Measurements from ENCODE around the gene CREB5. TPM values are rescaled to one million over a fixed set of nuclear protein-coding genes. Genes with fewer than 3 reads are reported as not detected.

The CREB5 gene
- total RNA-seq, 1 experiment from 2014 or later: 19.2 TPM

GRCh38 chr7:28560767-28561166 lies 148.4 kb downstream of the CREB5 start:
- H3K4me3 Mint-ChIP-seq (ENCODE audit: low read depth, unreplicated experiment): no peak overlapping the region
- no peaks in the 10 kb centered on the region for H3K9me3 Mint-ChIP-seq (ENCODE audit: low read depth, unreplicated experiment)
- H3K27ac Mint-ChIP-seq (ENCODE audit: unreplicated experiment): no peak overlapping the region
- BruUV-seq (replicated peaks): no TSS peak
- no peak for DNase-seq
- TF ChIP-seq CTCF (IDR thresholded peaks at IDR 0.05; ENCODE audit: unreplicated experiment): no peak
- H3K36me3 Mint-ChIP-seq (ENCODE audit: insufficient read depth, unreplicated experiment): no peaks in the 10 kb centered on the region
- H3K27me3 Mint-ChIP-seq (ENCODE audit: unreplicated experiment): no peaks in the 10 kb centered on the region
- H3K4me1 Mint-ChIP-seq (ENCODE audit: low read depth, unreplicated experiment): peaks cover 45% of the 10 kb centered on the region
- CTCF ChIA-PET: no interaction called here
- intact Hi-C loops (cut with micrococcal nuclease; ENCODE audit: unreplicated experiment): no loop called here

DNA sequence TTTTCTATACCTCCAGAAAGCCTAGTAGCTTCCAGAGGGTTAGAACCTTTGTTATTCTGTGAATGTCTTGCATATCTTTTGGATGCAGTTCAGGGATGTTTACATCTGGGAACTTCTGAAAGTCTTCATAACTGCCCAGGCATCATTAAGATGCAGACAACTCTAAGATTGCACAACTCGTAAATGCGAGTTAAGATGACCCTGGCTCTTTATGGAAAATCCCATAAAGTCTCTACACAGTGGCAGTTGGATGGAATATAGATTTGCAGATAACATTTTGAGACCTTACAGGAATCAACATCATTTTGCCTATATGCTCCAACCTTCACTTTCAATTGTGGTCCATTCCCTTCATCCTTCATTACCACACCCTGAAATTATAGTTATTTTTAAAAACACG lies 151.7 kb downstream of the CREB5 start:
- TF ChIP-seq CTCF (IDR thresholded peaks at IDR 0.05; ENCODE audit: unreplicated experiment): no peak
- no peaks in the 10 kb centered on the region for H3K36me3 Mint-ChIP-seq (ENCODE audit: insufficient read depth, unreplicated experiment)

GRCh38 chr7:28564755-28565374 lies 152.5 kb downstream of the CREB5 start:
- H3K36me3 Mint-ChIP-seq (ENCODE audit: insufficient read depth, unreplicated experiment): no peaks in the 10 kb centered on the region
- intact Hi-C loops (cut with micrococcal nuclease; ENCODE audit: unreplicated experiment): no loop called here
- no peaks in the 10 kb centered on the region for H3K9me3 Mint-ChIP-seq (ENCODE audit: low read depth, unreplicated experiment)
- H3K27me3 Mint-ChIP-seq (ENCODE audit: unreplicated experiment): no peaks in the 10 kb centered on the region
- BruUV-seq (replicated peaks): no TSS peak
- no peak overlapping the region for H3K27ac Mint-ChIP-seq (ENCODE audit: unreplicated experiment)
- TF ChIP-seq CTCF (IDR thresholded peaks at IDR 0.05; ENCODE audit: unreplicated experiment): no peak
- DNase-seq: no peak
- peaks cover 8% of the 10 kb centered on the region for H3K4me1 Mint-ChIP-seq (ENCODE audit: low read depth, unreplicated experiment)
- CTCF ChIA-PET: interaction anchor here (1.5 kb wide), 1 partner anchor 10 kb away, joined by 5 read pairs; no protein-coding TSS in a partner anchor
- no peak overlapping the region for H3K4me3 Mint-ChIP-seq (ENCODE audit: low read depth, unreplicated experiment)

More for the DNA sequence above, 151.7 kb downstream of the CREB5 start:
- H3K4me1 Mint-ChIP-seq (ENCODE audit: low read depth, unreplicated experiment): peaks cover 16% of the 10 kb centered on the region
- no peak overlapping the region for H3K27ac Mint-ChIP-seq (ENCODE audit: unreplicated experiment)
- no peak overlapping the region for H3K4me3 Mint-ChIP-seq (ENCODE audit: low read depth, unreplicated experiment)
- no peak for DNase-seq
- intact Hi-C loops (cut with micrococcal nuclease; ENCODE audit: unreplicated experiment): no loop called here
- BruUV-seq (replicated peaks): no TSS peak
- H3K9me3 Mint-ChIP-seq (ENCODE audit: low read depth, unreplicated experiment): no peaks in the 10 kb centered on the region
- CTCF ChIA-PET: interaction anchor here (1.5 kb wide), 1 partner anchor 11 kb away, joined by 5 read pairs; no protein-coding TSS in a partner anchor
- no peaks in the 10 kb centered on the region for H3K27me3 Mint-ChIP-seq (ENCODE audit: unreplicated experiment)

DNA sequence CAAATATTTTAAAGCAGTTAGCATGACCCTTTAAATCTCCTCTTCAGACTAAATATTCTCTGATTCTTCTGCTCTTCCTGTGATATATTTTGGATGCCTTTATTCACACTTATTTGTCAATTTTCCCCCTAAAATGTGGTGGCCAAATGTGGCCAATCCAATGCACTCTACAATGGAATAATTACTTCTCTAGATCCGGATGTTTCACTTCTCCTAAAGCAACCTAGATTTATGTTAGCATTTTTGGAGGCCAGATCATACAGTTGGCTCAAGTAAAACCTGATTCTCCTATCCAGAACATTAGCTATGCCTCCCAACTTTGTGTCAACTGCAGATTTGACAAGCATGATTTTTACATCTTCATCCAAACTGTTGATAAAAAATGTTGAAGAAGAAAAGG lies 153.7 kb downstream of the CREB5 start:
- no TSS peak for BruUV-seq (replicated peaks)
- TF ChIP-seq CTCF (IDR thresholded peaks at IDR 0.05; ENCODE audit: unreplicated experiment): no peak
- H3K4me1 Mint-ChIP-seq (ENCODE audit: low read depth, unreplicated experiment): peaks cover 5% of the 10 kb centered on the region
- intact Hi-C loops (cut with micrococcal nuclease; ENCODE audit: unreplicated experiment): no loop called here
- no peaks in the 10 kb centered on the region for H3K27me3 Mint-ChIP-seq (ENCODE audit: unreplicated experiment)
- no peak overlapping the region for H3K27ac Mint-ChIP-seq (ENCODE audit: unreplicated experiment)
- no peak overlapping the region for H3K4me3 Mint-ChIP-seq (ENCODE audit: low read depth, unreplicated experiment)
- H3K9me3 Mint-ChIP-seq (ENCODE audit: low read depth, unreplicated experiment): no peaks in the 10 kb centered on the region
- no peaks in the 10 kb centered on the region for H3K36me3 Mint-ChIP-seq (ENCODE audit: insufficient read depth, unreplicated experiment)
- CTCF ChIA-PET: no interaction called here
- no peak for DNase-seq

All from Calu3 (cell line).